GM19025 (cell line): ENCODE data around the gene COASY.
"Not testable (repeated sequence)": the region's sequence is repeated elsewhere in the genome, so short reads cannot be mapped to it uniquely, and the experiment has no call there.

Experiments used
- ATAC-seq: cut with Tn5 transposase; IDR thresholded peaks from one replicate; pipeline ENCODE4 v1.9.1; 2021; ENCODE audit warnings: mild to moderate bottlenecking, low read depth, moderate library complexity; ENCODE audit not compliant: unreplicated experiment

COASY gene

DNA sequence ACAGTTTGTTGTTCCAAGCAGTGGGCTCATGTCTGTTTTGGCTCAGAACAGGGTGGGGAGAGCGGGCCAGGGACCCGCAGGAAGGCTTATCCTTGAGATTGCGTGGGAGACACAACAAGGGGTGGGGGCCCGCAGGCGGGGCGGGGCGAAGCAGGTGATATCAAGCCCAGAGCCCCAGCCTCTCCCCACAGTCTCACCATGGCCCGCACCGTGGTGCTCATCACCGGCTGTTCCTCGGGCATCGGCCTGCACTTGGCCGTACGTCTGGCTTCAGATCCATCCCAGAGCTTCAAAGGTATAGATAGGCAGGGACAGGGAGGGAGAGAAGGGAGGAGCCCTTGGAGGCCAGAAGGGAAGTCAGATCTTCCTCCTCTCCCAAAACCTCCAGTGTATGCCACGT, 9.2 kb upstream of the COASY start, which contains the start of gene HSD17B1:
Gene HSD17B1 (plus strand): TSS at position 188 of the 400 bp plus-strand sequence. CDS start 11 bp downstream, at position 199.
- not testable (repeated sequence) for ATAC-seq

DNA sequence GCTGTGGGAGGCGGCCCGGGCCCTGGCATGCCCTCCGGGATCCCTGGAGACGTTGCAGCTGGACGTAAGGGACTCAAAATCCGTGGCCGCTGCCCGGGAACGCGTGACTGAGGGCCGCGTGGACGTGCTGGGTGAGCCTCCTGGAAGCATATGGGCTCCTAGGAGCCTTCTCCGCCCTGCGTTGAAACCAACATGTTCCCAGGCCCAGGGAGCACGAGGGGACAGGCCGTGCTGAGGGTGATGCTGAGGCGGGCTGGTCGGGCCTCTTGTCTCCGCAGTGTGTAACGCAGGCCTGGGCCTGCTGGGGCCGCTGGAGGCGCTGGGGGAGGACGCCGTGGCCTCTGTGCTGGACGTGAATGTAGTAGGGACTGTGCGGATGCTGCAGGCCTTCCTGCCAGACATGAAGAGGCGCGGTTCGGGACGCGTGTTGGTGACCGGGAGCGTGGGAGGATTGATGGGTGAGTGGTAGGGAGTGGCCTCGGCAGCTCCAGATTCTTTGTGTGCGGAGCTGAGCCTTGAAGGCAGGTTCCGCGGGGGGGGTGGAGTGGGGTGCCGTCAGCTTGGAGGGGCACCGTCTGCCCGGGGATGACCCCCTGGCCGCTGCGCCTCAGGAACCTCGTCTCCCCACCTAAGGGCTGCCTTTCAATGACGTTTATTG, 8.7 kb upstream of the COASY start:
- no peak for ATAC-seq

- ATAC-seq: no peak
Measured at GRCh38 chr17:42553866-42554249, 8.1 kb upstream of the COASY start.

DNA sequence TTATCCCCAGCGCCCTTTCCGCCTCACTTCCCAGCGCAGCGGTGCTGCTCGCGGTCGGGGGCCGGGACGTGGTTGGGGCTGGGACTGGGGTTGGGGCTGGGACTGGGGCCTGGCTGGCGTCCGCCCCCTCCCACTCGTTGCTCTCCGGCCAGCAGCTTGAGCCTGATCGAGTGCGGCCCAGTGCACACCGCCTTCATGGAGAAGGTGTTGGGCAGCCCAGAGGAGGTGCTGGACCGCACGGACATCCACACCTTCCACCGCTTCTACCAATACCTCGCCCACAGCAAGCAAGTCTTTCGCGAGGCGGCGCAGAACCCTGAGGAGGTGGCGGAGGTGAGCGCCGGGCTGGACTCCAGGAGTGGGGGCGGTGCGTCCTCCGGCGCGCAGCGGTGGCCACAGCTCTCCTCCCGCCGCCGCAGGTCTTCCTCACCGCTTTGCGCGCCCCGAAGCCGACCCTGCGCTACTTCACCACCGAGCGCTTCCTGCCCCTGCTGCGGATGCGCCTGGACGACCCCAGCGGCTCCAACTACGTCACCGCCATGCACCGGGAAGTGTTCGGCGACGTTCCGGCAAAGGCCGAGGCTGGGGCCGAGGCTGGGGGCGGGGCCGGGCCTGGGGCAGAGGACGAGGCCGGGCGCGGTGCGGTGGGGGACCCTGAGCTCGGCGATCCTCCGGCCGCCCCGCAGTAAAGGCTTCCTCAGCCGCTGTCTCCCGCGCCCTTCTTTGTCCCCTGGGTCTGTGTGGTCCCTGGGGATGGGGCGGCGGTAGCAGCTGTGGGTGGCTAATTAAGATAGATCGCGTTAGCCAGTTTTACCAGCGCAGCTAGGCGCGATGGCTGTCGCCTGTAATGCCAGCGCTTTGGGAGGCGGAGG, 7.5 kb upstream of the COASY start:
- peak; percentile 83 for ATAC-seq

GRCh38 chr17:42555122-42555622, 6.8 kb upstream of the COASY start:
- ATAC-seq: no peak

DNA sequence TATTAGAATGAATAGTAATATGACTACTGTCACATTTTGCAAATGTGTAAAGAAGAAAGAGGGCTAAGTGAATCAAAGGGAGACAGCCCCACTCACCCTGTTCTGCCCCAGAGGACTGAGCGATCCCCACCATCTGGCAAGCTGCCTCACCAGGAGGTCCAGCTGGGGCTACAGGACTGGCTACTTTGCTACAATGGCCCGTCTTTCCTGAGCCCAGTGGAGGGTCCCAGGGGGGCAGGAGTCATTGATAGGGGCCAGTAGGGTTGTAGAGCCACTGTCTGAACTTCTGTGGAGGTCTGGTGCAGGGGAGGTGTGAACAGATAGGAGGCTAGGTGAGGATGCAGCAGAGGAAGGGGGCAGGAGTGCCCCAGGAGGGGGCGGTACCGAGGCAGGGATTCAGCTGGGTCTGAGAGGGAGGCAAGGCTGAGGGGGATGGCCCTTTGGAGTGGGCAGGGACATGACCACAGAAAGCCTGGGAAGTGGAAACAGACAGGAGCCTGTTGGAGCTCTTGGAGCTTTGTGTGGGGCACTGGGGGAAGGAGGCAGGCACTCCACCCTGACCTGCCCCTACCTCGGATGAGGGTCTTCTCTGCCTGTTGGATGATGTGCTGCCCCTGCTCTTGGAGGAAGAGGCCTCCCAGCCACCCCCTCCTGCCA, 5.9 kb upstream of the COASY start:
- not testable (repeated sequence) for ATAC-seq

DNA sequence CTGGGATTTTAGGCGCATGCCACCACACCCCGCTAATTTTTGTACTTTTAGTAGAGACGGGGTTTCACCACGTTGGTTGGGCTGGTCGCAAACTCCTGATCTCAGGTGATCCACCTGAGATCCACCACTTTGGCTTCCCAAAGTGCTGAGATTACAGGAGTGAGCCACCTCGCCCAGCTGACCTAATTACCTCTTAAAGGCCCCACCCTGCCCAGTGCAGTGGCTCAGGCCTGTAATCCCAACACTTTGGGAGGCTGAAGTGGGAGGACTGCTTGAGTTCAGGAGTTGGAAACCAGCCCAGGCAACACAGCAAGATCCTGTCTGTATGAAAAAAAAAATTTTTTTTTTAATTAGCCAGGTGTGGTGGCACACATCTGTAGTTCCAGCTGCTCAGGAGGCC, 2.9 kb upstream of the COASY start:
- ATAC-seq: no peak

DNA sequence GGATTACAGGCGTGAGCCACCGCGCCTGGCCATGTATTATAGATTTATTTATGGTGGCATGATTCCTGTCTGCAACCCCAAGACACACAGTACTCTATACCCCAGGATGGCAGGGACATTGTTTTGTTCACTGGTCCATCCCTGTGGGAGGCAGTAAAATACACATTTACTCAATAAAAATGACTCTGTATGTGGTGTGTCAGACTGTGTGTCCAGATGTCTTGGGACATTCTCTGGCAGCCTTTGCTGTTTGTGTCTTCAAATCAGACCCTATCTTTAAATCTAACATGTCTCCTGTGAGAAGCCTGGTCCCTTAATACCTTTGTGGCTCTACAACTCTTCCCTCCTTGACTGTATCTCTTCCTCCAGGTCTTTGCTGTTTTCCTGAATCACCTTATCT, 1.7 kb upstream of the COASY start:
- ATAC-seq: no peak

DNA sequence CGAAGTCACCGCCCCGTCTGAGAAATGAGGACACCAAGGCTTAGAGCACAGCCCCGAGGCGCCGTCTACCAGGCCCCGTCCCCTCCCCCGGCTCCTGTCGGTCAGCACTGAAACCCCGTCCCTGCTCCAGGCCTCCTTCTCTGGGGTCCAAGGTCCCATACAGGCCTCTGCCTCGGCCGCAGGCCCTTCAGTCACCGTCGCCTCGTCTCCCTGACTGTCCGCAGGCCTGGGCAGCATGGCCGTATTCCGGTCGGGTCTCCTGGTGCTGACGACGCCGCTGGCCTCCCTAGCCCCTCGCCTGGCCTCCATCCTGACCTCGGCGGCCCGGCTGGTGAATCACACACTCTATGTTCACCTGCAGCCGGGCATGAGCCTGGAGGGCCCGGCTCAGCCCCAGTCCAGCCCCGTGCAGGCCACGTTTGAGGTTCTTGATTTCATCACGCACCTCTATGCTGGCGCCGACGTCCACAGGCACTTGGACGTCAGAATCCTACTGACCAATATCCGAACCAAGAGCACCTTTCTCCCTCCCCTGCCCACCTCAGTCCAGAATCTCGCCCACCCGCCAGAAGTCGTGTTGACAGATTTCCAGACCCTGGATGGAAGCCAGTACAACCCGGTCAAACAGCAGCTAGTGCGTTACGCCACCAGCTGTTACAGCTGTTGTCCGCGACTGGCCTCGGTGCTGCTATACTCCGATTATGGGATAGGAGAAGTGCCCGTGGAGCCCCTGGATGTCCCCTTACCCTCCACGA, 617 bp downstream of the COASY start:
- no peak for ATAC-seq

GRCh38 chr17:42563143-42563509, 1.2 kb downstream of the COASY start:
- ATAC-seq: no peak

DNA sequence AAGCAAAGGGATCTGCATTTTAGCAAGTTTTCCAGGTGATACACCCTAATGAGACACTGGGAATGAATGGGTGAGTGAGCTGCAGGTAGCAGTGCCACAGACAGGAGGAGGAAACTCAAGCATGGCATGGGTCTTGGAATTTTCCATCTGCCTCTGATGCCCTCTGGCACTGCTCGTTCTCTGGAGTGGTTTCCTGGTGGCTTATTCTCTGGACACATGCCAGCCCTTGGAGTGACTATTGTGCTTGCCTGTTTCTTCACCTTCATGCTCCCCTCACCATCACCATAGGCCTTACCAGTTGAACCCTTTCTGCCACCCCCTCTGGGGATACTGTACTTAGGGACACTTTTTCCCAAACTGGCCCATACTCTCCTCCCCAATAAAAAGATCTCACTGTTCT, 1.6 kb downstream of the COASY start:
- ATAC-seq: no peak

- no peak for ATAC-seq
Measured at GRCh38 chr17:42563950-42564349, 2.0 kb downstream of the COASY start.

DNA sequence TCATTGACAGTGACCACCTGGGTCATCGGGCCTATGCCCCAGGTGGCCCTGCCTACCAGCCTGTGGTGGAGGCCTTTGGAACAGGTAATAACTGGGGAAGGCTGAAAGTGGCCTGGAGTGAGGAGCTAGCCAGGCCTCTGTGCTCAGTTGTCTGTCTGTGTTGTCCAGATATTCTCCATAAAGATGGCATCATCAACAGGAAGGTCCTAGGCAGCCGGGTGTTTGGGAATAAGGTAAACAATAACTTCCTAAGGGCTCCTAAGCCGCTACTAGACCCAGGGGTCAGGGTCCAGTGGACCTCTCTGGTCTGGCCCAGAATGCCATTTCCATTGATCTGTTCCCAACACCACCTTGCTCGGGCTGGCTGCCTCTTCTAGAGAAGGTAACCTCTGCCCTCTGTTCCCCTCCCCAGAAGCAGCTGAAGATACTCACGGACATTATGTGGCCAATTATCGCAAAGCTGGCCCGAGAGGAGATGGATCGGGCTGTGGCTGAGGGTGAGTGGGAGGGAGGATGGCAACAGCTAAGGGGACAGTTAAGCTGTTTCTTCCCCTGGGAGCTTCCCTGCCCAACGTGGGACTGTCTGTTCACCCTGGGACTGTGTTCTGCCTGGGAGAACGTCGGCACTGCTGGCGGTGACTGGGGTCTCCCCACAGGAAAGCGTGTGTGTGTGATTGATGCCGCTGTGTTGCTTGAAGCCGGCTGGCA, 3.0 kb downstream of the COASY start:
- no peak for ATAC-seq

GRCh38 chr17:42565523-42566214, 3.7 kb downstream of the COASY start:
- ATAC-seq: no peak

DNA sequence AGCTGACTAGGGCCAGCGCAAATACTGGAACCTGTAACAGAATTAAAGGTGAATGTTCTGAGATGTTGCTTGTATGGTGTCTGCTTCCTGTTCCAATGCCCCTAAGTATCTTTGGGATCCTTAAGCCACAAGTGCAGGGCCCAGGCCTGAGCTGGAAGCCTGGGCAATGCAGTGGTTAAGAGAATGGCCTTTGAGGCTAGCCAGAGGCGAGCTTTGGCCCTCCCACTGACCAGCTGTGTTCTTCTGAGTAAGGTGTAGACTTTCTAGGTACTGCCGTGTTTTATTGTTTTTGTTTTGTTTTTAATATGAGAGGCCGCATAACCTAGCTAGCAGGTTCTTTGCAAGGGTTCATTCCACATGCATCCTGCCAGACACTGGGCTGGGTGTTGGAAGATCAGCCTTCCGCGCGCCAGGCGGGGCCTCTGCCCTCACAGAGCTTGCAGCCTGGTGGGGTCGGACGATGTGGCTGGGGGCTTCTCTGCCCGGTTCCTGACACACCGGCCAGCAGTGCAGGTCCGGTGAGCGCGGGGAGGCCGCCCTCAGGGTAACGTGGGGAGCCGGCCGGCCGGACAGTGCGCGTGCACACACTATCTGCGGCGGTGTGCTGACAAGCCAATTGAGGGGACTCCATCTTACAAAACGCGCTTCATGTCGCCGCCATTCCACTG, 4.4 kb downstream of the COASY start:
- no peak for ATAC-seq

DNA sequence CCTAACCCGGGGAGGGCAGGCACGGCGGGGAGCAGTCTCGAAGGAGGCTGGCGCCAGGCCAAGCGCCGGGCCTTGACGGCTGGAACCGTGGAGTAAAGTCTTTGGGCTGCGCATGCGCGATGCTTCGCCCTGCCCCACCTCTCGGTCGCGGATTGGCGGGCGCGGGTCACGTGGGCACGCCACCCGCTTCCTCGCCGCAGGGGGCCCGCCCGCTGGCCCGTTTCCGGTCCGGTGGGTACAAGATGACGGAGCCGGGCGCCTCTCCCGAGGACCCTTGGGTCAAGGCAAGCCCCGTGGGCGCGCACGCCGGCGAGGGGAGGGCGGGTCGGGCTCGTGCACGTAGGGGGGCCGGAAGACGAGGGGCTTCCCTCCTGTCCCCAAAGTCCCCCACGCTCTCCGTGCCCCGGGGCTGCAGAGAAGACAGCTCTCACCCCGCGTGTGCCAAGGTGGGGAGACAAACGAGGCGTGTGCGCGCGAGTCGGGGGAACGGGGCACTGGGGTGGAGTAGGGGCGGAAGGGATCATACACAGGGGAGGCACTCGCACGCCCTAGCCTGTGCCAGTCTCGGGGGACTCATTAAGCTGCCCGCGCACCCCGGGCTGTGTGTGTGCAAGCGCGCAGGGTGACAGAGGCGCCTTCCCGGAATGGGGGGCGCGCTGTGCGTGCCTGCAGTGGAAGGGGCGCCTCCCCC, 5.1 kb downstream of the COASY start, which contains the start of gene MLX:
Gene MLX (plus strand): TSS at position 218 of the 691 bp plus-strand sequence. CDS start 25 bp downstream, at position 243.
- ATAC-seq: peak; percentile 68

- ATAC-seq: no peak
Measured at GRCh38 chr17:42568341-42569111, 6.6 kb downstream of the COASY start.
